ENCODE measurements around the gene TLR4. TPM values are rescaled to one million over a fixed set of nuclear protein-coding genes. Genes with fewer than 3 reads are reported as not detected.

TLR4 gene
- total and polyA plus RNA-seq, 10 of the 15 experiments (the other 5 are each of a cell fraction or from before 2014, with no cell fraction given) = 0.03 to 0.50 (median 0.16) TPM

DNA sequence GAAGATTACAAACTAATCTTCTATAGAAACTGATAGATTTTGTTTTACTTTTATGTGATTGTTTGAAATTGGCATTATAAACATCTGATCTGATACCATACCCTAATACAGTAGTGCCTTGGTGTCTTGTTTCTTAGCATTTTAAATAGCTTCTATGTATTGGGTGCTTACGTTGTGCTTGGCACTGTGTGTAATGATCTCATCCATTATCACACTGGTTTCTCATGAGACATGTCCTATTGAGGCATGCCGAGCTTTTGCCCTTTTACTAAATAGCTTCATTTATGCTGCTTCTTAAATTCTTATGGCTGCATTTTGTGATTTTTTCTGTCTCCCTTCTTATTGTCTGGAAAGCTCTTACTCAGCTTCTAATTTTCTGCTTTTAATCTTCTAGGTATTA lies 48.2 kb upstream of the TLR4 start (continued):
- TF ChIP-seq, protein P1, sequence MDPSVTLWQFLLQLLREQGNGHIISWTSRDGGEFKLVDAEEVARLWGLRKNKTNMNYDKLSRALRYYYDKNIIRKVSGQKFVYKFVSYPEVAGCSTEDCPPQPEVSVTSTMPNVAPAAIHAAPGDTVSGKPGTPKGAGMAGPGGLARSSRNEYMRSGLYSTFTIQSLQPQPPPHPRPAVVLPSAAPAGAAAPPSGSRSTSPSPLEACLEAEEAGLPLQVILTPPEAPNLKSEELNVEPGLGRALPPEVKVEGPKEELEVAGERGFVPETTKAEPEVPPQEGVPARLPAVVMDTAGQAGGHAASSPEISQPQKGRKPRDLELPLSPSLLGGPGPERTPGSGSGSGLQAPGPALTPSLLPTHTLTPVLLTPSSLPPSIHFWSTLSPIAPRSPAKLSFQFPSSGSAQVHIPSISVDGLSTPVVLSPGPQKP (IDR thresholded peaks at IDR 0.05; ENCODE audit: low read depth, low read length) = no peak

DNA sequence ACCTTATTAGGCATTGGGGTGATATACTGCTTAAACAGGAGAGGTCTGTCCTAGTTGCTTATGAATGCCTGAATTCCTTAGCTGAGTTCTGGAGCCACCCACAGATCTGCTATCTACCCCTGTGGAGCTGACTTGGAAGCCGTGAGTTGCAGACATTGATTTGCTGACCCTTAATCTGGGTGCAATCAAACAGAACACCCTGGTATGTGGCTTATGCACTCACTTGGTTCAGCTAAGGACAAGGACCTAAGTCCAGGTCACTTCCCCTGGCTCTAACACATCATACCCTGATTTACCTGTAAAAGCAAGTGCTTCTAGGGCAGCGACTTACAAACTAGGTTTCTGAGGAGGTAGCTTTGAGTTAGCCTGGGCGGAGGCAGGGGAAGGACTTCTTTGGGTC lies 41.6 kb upstream of the TLR4 start:
- Histone ChIP-seq H3K27me3 (replicated peaks in 1 of 2; ENCODE audit: control insufficient read depth in 2 of 2, insufficient read depth in 2 of 2, low read length in 1 of 2) (no peaks in the 10 kb centered on the region), H3K27ac (ENCODE audit: control insufficient read depth, insufficient read depth) (no peak overlapping the region), H4K20me1 (ENCODE audit: control insufficient read depth, insufficient read depth) (no peaks in the 10 kb centered on the region), H3K9ac (ENCODE audit: control insufficient read depth, insufficient read depth, low read length) (no peak overlapping the region), H3K79me2 (ENCODE audit: control insufficient read depth, insufficient read depth, low read length) (no peaks in the 10 kb centered on the region), H3K4me1 (ENCODE audit: control insufficient read depth, insufficient read depth, low read length) (no peaks in the 10 kb centered on the region), H3K4me3 (no peak overlapping the region), H3K36me3 (ENCODE audit: control insufficient read depth in 2 of 2, insufficient read depth in 2 of 2, low read length in 1 of 2) (no peaks in the 10 kb centered on the region), H3K4me2 (ENCODE audit: control insufficient read depth, insufficient read depth) (no peak overlapping the region), H2AFZ (ENCODE audit: control insufficient read depth, low read depth, low read length) (no peak overlapping the region), H3K9me3 (replicated peaks; ENCODE audit: control insufficient read depth, insufficient read depth, low read length) (no peaks in the 10 kb centered on the region)
- SMC1A ChIA-PET (ENCODE audit: uncharacterized antibody, unreplicated experiment) = no interaction called here
- DNase-seq (ENCODE audit: low read depth, low spot score) (no peak), ATAC-seq (no peak), FAIRE-seq (no peak)
- WGBS (ENCODE audit: insufficient coverage, insufficient replicate concordance, low lambda C conversion rate, missing lambda C conversion rate) = 8% methylated on average over 3 of the region's 3 CpGs
- in situ Hi-C loops (cut with MboI) = no loop called here
- BruUV-seq (replicated peaks) = no TSS peak
- RAD21 ChIA-PET (ENCODE audit: unreplicated experiment) = no interaction called here
- POLR2A ChIA-PET = no interaction called here
- intact Hi-C loops (cut with micrococcal nuclease; ENCODE audit: unreplicated experiment) = no loop called here
- TF ChIP-seq IRF4 (IDR thresholded peaks at IDR 0.05; ENCODE audit: low read depth, low read length) = no peak
- no peak for TF ChIP-seq RFX5 (IDR thresholded peaks at IDR 0.05; ENCODE audit: low read depth, low read length)
- CTCF ChIA-PET = interaction anchor here (1.1 kb wide), 1 partner anchor 16 kb away, joined by 3 read pairs; no protein-coding TSS in a partner anchor

DNA sequence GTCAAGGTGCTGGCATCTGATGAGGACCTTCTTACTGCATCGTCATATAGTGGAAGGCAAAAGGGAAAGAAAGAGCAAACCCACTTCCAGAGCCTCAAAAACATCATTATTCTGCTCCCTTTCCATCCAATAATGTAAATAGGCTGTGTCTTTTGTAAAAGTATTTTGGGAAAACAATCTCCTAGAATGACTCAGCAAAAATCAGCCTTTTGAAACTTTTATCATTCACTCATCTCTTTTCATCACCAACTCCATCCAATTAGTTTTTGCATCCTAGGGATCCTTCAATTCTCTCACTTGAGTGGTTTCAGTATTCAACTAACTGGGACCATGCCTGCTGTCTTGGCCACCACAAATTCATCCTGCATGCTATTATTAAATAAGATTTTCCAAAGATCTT lies 39.8 kb upstream of the TLR4 start:
- Histone ChIP-seq H3K79me2 (ENCODE audit: control insufficient read depth, insufficient read depth, low read length) (no peaks in the 10 kb centered on the region), H3K27ac (ENCODE audit: control insufficient read depth, insufficient read depth) (no peak overlapping the region), H3K4me2 (ENCODE audit: control insufficient read depth, insufficient read depth) (no peak overlapping the region), H4K20me1 (ENCODE audit: control insufficient read depth, insufficient read depth) (no peaks in the 10 kb centered on the region), H3K9ac (ENCODE audit: control insufficient read depth, insufficient read depth, low read length) (no peak overlapping the region), H3K4me3 (no peak overlapping the region), H2AFZ (ENCODE audit: control insufficient read depth, low read depth, low read length) (no peak overlapping the region), H3K9me3 (replicated peaks; ENCODE audit: control insufficient read depth, insufficient read depth, low read length) (no peaks in the 10 kb centered on the region), H3K4me1 (ENCODE audit: control insufficient read depth, insufficient read depth, low read length) (no peaks in the 10 kb centered on the region), H3K27me3 (replicated peaks in 1 of 2; ENCODE audit: control insufficient read depth in 2 of 2, insufficient read depth in 2 of 2, low read length in 1 of 2) (no peaks in the 10 kb centered on the region), H3K36me3 (ENCODE audit: control insufficient read depth in 2 of 2, insufficient read depth in 2 of 2, low read length in 1 of 2) (no peaks in the 10 kb centered on the region)
- DNase-seq (ENCODE audit: low read depth, low spot score) (no peak), ATAC-seq (no peak), FAIRE-seq (no peak)
- ChIA-PET SMC1A (ENCODE audit: uncharacterized antibody, unreplicated experiment) (no interaction called here), RAD21 (ENCODE audit: unreplicated experiment) (no interaction called here), POLR2A (no interaction called here), CTCF (interaction anchor here (1.2 kb wide), 1 partner anchor 13 kb away, joined by 4 read pairs; no protein-coding TSS in a partner anchor)
- in situ Hi-C loops (cut with MboI) (no loop called here), intact Hi-C loops (cut with micrococcal nuclease; ENCODE audit: unreplicated experiment) (no loop called here)
- no TSS peak for BruUV-seq (replicated peaks)
- WGBS (ENCODE audit: insufficient coverage, insufficient replicate concordance, low lambda C conversion rate, missing lambda C conversion rate) = 0% methylated on average over 1 of the region's 1 CpG
- TF ChIP-seq, protein P2, sequence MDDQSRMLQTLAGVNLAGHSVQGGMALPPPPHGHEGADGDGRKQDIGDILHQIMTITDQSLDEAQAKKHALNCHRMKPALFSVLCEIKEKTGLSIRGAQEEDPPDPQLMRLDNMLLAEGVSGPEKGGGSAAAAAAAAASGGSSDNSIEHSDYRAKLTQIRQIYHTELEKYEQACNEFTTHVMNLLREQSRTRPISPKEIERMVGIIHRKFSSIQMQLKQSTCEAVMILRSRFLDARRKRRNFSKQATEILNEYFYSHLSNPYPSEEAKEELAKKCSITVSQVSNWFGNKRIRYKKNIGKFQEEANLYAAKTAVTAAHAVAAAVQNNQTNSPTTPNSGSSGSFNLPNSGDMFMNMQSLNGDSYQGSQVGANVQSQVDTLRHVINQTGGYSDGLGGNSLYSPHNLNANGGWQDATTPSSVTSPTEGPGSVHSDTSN (IDR thresholded peaks at IDR 0.05; ENCODE audit: insufficient replicate concordance, low read depth, low read length) = no peak
- no peak for TF ChIP-seq ZNF622 (IDR thresholded peaks at IDR 0.05)
- TF ChIP-seq ZNF384 (IDR thresholded peaks at IDR 0.05; ENCODE audit: borderline replicate concordance, low read depth, low read length) = no peak
- TF ChIP-seq, protein P3, sequence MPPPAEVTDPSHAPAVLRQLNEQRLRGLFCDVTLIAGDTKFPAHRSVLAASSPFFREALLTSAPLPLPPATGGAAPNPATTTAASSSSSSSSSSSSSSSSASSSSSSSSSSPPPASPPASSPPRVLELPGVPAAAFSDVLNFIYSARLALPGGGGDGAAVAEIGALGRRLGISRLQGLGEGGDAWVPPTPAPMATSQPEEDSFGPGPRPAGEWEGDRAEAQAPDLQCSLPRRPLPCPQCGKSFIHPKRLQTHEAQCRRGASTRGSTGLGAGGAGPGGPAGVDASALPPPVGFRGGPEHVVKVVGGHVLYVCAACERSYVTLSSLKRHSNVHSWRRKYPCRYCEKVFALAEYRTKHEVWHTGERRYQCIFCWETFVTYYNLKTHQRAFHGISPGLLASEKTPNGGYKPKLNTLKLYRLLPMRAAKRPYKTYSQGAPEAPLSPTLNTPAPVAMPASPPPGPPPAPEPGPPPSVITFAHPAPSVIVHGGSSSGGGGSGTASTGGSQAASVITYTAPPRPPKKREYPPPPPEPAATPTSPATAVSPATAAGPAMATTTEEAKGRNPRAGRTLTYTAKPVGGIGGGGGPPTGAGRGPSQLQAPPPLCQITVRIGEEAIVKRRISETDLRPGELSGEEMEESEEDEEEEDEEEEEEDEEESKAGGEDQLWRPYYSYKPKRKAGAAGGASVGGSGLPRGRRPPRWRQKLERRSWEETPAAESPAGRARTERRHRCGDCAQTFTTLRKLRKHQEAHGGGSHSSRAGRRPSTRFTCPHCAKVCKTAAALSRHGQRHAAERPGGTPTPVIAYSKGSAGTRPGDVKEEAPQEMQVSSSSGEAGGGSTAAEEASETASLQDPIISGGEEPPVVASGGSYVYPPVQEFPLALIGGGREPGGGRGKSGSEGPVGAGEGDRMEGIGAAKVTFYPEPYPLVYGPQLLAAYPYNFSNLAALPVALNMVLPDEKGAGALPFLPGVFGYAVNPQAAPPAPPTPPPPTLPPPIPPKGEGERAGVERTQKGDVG (CRISPR knock-in tag; IDR thresholded peaks at IDR 0.05) = no peak
- TF ChIP-seq RUNX3 (IDR thresholded peaks at IDR 0.05; ENCODE audit: low read length) = no peak
- TF ChIP-seq, protein P4, sequence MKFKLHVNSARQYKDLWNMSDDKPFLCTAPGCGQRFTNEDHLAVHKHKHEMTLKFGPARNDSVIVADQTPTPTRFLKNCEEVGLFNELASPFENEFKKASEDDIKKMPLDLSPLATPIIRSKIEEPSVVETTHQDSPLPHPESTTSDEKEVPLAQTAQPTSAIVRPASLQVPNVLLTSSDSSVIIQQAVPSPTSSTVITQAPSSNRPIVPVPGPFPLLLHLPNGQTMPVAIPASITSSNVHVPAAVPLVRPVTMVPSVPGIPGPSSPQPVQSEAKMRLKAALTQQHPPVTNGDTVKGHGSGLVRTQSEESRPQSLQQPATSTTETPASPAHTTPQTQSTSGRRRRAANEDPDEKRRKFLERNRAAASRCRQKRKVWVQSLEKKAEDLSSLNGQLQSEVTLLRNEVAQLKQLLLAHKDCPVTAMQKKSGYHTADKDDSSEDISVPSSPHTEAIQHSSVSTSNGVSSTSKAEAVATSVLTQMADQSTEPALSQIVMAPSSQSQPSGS (IDR thresholded peaks at IDR 0.05; ENCODE audit: low read length) = no peak
- no peak for TF ChIP-seq RAD51 (IDR thresholded peaks at IDR 0.05)

Measured in GM12878 (cell line).